Measurements from ENCODE around the gene MSRB1.

DNA sequence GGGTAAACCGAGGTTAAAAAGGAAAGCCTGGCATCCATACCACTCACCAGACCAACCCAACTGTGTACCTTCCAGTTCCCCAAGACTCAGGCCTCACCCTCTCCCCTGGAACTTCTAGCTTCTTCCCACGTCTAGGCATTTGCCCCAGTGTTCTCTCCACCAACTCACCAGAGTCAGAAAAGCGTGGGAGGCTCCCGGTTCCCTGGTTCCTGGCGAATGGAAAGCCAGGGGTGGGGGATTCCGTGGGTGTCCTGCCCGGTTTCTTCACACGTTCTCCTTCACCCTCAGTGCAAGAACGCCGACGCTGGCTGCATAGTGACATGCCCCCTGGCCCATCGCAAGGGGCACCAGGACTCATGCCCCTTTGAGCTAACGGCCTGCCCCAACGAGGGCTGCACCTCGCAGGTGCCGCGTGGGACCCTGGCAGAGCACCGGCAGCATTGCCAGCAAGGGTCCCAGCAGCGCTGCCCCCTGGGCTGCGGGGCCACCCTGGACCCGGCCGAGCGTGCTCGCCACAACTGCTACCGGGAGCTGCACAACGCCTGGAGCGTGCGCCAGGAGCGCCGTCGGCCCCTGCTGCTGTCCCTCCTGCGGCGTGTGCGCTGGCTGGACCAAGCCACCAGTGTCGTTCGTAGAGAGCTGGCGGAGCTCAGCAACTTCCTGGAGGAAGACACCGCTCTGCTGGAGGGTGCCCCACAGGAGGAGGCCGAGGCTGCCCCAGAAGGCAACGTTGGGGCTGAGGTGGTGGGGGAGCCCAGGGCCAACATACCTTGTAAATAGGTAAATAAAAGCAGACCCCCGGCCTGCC lies 25.4 kb upstream of the MSRB1 start:
- TF ChIP-seq CTCF (IDR thresholded peaks at IDR 0.05; ENCODE audit: insufficient read depth, low read length) (no peak), POLR2AphosphoS5 (IDR thresholded peaks at IDR 0.05; ENCODE audit: low read depth) (no peak), REST (IDR thresholded peaks at IDR 0.05; ENCODE audit: insufficient replicate concordance, low read depth) (no peak), SPI1 (IDR thresholded peaks at IDR 0.05; ENCODE audit: borderline replicate concordance, low read depth) (no peak)

All from HL-60 (cell line).